G401.6 (cell line): Measurements from ENCODE around the gene TIAL1.
"Not testable (repeated sequence)": the region's sequence is repeated elsewhere in the genome, so short reads cannot be mapped to it uniquely, and the experiment has no call there.

Experiments
- FAIRE-seq: peaks from 2 replicates; lab custom pipeline; 2012; peaks lifted over from hg19 to GRCh38; lab: Jason Lieb, UNC

TIAL1 gene

DNA sequence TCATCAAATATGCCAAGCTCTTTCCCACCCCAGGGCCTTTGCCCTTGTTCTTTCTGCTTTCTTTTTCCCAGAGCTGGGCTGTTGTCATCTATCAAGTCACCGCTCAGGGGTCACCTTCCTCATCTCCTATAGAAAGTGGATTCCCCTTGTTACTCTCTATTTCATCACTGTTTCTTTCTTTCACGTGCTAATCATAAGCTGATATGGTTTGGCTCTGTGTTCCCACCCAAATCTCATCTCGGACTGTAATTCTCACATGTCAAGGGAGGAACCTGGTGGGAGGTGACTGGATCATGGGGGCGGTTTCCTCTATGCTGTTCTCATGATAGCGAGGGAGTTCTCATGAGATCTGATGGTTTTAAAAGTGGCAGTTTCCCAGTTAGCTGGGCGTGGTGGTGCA is 17.0 kb upstream of the TIAL1 start:
- no peak for FAIRE-seq

DNA sequence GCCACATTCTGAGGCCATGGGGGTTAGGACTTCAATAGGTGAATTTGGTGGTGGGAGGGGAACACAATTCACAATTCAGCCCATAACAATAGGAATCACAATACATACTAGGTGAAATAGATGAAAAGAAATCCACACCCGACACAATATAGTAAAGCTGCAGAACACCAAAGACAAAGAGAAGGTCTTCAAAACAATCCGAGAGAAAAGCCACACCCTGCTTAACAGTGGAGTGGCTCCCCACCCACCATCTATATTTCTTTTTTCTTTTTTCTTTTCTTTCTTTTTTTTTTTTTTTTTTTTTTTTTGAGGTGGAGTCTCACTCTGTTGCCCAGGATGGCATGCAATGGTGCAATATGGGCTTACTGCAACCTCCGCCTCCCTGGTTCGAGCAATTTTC is 14.7 kb upstream of the TIAL1 start:
- FAIRE-seq = no peak

DNA sequence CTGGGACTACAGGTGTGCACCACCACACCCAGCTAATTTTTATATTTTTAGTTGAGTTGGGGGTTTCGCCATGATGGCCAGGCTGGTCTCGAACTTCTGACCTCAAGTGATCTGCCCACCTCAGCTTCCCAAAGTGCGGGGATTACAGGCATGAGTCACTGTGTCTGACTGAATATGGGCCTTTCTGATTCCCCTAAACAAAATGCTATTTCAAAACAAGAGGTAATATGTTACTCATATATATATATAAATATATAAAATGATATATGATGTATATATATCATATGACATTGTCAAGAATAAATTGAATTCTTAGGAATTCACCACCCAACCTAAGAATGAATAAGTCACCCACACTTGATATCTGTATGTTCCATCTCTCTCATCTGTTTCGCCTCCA is 12.8 kb upstream of the TIAL1 start:
- FAIRE-seq = no peak

DNA sequence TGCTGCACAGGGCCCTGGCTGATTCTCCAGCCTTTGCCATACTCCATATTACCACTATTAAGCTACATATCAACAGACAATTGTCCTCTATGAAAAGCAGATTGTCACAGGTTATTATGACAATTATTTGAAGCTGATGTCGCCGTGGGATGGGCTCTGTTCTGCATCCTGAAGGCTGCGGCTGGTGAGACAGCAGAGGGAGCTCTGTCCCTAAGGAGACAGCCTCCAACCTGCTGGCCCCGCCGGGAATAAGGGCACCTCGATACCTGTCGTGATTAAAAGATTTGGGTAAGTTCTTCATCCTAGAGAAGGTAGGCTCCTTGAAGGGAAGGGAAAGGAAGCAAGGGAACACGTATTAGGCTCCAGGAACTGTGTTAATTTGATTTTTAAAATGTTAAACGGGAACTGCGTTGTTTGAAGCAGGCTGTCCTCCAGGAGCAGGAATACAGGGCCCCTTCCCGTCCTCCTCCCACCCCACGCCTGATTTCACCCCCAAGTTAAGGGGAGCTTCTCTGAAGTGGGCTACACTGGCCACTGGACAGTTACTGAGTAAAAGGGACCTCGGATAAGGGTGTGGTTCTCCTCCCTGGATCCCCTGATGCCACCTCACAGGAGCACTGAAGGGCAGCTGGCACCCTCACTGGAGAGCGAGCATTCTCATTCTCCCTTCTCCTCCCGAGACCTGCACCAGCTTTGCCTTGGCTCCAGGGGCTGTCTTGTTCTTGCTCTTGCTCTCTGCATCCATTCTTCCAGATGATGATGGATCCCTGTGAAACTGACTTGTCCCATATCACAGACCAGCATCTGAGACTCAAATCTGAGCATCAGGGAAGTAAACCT is 11.8 kb upstream of the TIAL1 start:
- peak; percentile 28 for FAIRE-seq

DNA sequence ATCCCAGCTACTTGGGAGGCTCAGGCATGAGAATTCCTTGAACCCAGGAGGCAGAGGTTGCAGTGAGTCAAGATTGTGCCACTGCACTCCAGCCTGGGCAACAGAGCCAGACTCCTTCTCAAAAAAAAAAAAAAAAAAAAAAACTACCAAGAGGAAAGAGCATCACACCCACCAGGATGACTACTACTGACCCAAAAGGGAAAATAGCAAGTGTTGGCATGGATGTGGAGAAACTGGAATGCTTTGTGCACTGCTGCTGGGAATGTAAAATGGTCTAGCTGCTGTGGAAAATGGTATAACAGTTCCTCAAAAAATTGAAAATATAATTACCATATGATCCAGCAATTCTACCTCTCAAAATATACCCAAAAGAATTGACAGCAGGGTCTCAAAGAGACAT is 7.7 kb upstream of the TIAL1 start:
- FAIRE-seq = no peak

DNA sequence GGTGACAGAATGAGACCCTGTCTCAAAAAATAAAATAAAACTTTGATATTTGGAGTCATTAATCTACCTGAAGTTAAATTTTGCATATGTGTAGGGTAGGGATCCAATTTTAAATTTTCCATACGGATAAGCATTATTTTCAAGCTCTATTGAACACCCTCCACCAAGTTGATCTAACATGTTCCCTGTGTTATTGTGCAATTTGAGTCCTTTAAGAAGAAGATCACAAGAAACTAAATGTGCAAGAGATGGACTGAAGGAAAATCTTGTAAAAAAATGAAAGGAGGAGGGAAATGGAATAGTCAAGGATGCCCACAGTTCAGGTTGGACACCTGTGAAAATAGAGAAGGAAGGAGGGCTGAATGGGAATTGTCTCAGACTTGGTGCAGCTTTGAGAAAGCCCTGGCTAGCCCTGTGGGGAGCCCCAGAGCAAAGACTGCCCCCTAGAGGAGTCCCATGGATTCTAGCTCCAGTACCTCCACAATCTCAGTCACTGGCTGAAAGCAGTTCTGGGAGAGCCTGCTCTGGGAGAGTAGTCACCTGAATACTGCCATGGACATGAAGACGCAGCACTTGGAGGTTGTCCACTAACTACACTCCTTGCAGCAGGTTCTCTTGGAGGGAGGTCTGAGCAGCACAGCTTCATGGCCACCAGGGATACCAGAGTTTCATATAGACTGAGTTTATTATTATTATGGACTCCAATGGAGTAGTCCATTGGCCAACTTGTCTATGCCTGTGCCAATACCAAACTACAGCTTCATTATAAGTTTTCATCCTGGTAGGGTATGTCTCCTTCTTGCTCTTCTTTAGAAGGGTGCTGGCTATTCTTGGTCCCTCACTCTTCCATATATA is 5.7 kb upstream of the TIAL1 start:
- FAIRE-seq = no peak

DNA sequence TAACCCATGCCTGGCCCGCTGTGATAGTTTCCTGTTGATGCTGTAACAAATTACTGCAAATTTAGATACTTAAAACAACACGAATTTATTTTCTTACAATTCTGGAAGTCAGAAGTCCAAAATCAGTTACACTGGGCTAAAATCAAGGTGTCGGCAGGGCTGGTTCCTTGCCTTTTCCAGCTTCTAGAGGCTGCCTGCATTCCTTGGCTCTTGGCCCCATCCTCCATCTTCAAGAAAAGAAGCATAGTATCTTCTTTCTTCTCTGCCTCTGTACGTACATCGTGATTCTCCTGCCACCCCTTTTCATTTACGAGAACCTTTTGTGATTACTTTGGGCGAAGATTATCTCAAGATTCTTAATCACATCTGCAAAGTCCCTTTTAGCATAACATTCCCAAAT is 1.6 kb upstream of the TIAL1 start:
- no peak for FAIRE-seq

DNA sequence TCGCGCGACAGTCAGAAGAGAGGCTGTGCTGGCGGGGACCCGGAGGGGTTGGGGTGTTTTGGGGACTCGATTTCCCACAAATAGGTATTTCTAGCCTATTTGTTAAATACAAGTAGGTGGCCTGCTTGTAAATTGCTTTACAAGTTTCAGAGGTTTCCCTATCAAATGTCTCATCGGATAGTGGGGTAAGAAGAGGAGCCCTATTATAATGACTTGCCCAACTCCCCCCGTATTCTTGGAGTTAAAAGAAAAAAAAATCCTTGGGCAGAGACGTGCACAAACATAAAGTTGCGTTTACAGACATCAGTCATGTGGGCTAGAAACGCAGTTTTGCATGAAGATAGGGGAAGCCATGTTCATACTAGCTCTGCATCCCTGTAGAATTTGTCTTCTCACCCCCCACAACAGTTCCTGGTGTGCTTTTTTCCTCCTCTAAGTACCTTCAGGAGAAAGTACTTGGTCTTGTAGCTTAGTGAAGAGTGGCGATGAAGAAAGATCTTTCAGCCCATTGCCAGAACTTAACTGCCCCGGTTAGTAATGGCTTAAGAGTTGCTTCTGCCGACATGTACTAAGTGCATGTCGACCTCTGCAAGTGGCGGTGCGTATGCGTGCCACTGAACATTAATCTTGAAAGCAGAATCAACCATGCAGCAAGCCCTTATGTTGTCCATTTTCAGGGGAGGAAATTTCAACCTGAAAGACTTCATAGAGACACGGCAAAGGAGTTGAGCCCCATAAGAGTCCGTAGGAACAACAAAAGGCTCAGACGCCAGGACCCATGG is 832 bp upstream of the TIAL1 start:
- FAIRE-seq = no peak

DNA sequence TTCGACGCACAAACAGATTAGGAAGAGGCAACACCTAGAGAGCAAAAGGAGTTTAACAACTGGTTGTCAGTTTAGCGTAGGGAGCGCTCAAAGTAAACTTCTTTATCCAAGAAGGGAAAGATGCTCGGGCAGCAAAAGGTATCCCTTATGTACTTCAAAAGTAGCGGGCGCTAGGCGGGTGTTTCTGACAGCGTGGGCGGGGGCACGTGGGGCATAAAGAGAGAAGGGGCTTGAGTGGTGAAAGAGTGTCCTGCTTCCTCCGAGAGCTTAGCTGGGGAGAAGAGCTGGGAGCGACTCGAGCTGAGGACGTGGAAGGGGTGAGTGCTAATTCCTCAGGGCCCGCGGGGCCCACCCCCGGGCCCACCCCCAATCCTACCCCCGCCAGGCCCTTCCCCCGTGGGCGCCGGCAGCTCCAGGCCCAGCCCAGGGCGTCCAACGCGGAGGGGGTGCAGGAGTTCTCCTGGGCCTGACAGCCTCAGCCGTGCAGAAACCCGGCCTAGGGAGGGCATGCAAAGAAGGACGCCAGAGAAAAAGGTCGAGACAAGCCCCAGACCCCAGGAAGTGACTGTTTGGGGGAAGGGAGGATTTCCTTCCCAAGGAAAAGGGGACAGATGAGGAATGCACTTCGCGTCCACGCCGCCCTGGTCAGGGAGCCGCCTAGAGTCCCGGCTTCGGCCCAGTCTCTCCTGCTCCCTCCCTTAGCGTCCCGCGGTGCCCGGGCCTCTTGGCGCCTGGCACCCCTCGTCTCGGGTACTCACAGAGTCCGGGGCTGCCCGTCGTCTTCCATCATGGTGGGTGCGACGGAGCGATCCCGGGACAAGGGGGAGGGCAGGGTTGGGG is 868 bp downstream of the TIAL1 start:
- no peak for FAIRE-seq

DNA sequence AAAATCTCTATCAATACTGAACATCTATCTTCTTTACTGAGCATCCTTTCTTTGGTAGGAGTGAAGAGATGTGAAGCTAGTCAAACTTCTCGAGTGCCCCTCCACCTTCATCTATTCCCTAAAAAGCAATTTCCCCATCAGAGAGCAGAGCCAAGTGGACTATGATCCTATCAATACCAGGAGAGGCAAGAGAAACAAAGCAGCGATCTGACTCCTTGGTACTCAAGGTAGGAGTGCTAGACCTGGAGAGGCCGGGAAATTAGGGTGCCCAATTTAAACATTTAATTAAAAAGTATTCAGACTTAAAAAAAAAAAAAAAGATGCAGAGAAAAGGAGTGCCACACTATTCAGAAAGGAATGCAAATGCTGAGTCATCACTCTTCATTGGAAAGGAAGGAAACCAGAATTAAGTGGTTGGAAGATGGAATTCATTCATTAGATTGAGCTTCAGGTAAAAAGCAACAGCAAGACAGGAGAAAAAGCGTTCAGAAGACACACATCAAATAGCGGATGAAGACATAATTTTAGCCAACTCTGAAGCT is 1.6 kb downstream of the TIAL1 start:
- no peak for FAIRE-seq

DNA sequence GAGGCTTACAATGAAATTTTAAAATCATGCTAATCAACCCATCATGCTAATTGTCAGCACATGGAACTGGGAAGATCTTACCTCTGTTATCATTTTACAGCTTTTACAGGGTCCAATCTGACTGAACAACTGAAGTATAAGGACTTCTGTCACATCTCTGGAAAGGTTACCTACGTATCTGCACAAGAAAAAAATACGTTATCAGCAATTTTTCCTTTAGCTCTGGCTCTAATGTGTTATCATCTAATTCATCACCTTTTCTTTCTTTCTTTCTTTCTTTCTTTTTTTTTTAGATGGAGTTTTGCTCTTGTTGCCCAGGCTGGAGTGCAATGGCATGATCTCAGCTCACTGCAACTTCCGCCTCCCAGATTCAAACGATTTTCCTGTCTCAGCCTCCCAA is 8.7 kb downstream of the TIAL1 start:
- FAIRE-seq = no peak

DNA sequence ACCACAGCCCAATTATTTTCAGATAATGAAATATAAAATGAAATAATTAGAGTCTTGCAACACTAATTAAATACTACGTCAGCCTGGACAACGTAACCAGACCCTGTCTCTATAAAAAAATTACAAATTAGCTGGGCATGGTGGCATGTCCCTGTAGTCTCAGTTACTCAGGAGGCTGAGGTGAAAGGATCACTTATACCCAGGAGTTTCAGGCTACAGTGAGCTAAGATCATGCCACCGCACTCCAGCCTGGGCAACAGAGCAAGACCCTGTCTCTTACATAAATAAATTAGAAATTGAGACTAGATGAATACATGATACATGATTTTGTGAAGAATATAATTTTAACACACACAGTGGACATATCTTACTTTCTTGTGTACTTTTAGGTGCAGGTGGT is 18.4 kb downstream of the TIAL1 start:
- no peak for FAIRE-seq

DNA sequence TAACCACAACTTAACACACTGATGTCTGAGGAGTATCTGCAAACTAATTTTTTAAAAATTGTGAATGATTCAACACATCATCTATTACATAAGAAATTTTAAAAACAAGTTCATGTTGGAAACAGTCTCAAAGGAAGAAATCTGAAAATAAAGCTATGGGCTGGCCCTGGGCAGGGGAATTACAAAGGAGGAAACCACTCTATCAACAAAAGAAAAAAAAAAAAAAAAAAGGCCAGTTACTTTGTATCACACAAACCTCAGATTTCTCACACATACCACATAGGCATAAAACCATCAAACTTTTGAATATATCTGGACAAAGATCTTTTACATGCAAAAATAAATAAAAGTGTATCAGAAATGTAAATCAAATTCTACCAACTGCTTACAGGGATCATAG is 20.8 kb downstream of the TIAL1 start:
- FAIRE-seq = no peak

DNA sequence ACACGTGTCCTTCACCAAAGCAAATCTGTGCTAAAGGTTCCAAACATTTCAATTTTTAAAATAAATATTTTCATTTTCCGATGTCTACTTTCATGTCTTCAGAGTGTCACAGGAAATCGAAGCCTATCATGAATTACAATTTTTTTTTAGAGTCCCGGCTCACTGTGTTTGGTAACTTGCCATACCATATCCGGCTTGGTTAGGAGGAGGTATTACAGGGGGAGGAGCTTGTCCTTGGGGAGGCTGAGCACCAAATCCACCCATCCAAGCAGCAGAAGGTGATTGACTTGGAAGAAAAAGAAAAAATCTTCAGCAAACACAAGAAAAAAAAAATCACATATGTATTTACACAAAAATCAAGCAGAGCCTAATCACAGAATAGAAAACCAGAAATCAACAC is 21.3 kb downstream of the TIAL1 start:
- peak; percentile 72 for FAIRE-seq

DNA sequence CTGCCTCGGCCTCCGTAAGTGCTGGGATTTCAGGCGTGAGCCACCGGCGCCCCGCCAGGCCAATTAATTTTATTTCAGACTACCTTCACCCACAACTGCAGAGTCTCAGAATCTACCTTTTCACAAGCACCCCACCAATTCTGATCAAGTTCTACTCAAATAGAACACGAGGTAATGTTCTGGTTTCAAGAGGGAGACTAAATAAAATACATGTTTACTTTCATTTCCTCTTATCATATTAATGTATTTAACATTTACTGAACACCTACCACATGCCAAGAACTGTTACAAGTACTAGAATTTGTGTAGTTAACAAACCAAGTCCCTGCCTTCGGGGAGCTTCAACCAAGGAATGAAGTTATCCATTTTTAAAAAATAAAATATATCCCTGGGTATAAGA is 28.8 kb downstream of the TIAL1 start:
- no peak for FAIRE-seq

DNA sequence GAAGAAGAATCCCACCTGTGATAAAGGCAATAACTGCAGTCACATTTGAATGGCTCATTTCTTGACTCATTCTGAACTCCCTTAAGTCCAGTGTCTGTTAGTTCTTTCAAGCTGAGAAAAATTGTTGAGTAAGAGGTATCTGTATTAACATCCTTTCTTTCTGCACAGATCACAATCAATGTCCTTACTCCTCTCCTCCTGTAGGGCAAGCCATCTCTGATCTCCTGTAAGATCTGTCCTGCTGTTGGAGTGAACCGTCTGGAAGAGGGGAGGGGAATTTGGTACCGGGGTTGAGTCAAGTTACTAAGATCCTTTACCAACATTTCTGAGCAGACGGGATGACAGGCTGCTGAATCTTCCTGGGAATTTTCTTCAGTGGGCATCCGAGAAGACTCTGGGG is 34.7 kb downstream of the TIAL1 start:
- FAIRE-seq = no peak

DNA sequence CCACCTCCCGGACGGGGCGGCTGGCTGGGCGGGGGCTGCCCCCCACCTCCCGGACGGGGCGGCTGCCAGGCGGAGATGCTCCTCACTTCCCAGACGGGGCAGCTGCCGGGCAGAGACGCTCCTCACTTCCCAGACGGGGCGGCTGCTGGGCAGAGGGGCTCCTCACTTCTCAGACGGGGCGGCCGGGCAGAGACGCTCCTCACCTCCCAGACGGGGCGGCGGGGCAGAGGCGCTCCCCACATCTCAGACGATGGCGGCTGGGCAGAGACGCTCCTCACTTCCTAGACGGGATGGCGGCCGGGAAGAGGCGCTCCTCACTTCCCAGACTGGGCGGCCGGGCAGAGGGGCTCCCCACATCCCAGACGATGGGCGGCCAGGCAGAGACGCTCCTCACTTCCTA is 37.3 kb downstream of the TIAL1 start:
- FAIRE-seq = not testable (repeated sequence)

DNA sequence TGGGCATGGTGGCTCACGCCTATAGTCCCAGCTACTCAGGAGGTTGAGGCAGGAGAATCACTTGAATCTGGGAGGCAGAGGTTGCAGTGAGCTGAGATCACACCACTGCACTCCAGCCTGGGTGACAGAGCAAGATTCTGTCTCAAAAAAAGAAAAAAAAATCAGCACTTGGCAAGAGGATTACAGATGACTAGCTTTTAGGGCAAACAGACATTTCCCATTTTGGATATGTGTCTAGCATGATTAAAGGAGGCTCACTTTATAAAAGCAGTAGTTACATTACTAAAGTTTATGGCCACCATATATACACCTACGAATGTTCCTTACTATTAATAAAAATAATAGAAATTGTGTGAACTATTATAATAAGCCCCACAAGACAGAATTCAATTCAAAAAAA is 40.7 kb downstream of the TIAL1 start:
- not testable (repeated sequence) for FAIRE-seq

DNA sequence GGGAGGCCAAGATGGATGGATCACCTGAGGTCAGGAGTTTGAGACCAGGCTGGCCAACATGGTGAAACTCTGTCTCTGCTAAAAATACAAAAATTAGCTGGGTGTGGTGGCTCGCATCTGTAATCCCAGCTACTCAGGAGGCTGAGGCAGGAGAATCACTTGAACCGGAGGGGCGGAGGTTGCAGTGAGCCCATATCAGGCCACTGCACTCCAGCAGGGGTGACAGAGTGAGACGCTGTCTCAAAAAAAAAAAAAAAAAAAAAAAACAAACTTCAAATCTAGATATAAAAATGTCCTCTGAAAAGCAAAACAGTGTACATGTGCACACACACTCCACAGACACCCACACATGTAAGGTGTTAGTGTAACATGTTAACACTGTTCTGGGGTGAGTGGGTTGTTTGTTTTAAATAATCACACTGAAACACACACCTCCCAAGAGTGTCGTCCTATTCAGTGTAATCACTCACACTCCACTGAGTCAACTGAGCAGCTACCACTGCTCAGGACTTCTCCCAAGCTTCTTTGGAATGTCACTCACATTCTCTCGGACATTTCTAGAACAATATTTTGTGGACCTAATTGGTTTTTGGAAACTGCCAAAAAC is 41.5 kb downstream of the TIAL1 start:
- FAIRE-seq = no peak

DNA sequence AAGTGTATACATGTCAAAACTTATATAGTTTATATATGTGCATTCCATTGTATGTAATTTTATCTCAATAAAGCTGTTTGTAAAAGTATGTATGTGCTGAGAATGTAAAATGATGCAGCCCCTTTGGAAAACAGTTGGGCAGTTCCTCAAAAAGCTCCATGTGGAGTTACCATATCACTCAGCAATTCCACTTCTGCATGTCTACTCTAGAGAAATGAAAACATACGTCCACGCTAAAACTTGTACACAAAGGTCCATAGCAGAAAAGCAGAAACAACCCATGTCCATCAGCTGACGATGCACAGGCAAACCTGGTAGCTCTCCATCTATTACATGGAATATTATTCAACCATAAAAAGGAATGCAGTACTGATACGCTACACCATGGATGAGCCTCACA is 45.9 kb downstream of the TIAL1 start:
- no peak for FAIRE-seq
